OCI-LY3 (cell line): ENCODE measurements around the gene EEF2.

ENCODE experiments used
- H2AFZ ChIP-seq: fragments of 200-600, 300-600 bp; shearing (Covaris generic); 2 replicates; pipeline ENCODE4 v1.6.0; 2014; ENCODE audit warnings: antibody characterized with exemption, low read depth, low read length
- H3K27ac ChIP-seq: fragments of 200-600, 300-600 bp; sonication (generic); 2 replicates; pipeline ENCODE4 v1.5.1; 2014; ENCODE audit warnings: mild to moderate bottlenecking, low read length, moderate library complexity, mixed read lengths
- H3K27me3 ChIP-seq: fragments of 200-600, 300-600 bp; sonication (generic); 2 replicates; pipeline ENCODE4 v1.6.1; 2014; ENCODE audit warnings: low read depth, low read length, mixed read lengths
- H3K36me3 ChIP-seq: fragments of 200-600, 300-600 bp; sonication (generic); replicated peaks from 2 replicates; pipeline ENCODE3; 2014; ENCODE audit warnings: low read depth, low read length, mixed read lengths
- H3K4me1 ChIP-seq: fragments of 300-600, 200-600 bp; sonication (generic); 2 replicates; pipeline ENCODE4 v1.6.1; 2014; ENCODE audit warnings: low read length, mixed read lengths
- H3K4me2 ChIP-seq: fragments of 200-600, 300-600 bp; sonication (generic); 2 replicates; pipeline ENCODE4 v1.6.1; 2014; ENCODE audit warnings: low read length, mixed read lengths
- H3K4me3 ChIP-seq: fragments of 300-600, 200-600 bp; sonication (generic); 2 replicates; pipeline ENCODE4 v1.5.1; 2014; ENCODE audit warnings: antibody characterized with exemption, mild to moderate bottlenecking, low read length, moderate library complexity
- H3K79me2 ChIP-seq: fragments of 300-600, 200-600 bp; shearing (Covaris generic); 2 replicates; pipeline ENCODE4 v1.6.1; 2014; ENCODE audit warnings: mild to moderate bottlenecking, low read length, mixed read lengths
- H3K9ac ChIP-seq: fragments of 300-600, 200-600 bp; shearing (Covaris generic); 2 replicates; pipeline ENCODE4 v1.6.0; 2014; ENCODE audit warnings: mild to moderate bottlenecking, low read length, moderate library complexity
- H3K9me3 ChIP-seq: fragments of 200-600, 300-600 bp; shearing (Covaris generic); 2 replicates; pipeline ENCODE4 v1.6.1; 2014; ENCODE audit warnings: low read length, mixed read lengths; ENCODE audit not compliant: insufficient read depth
- H4K20me1 ChIP-seq: fragments of 200-600, 300-600 bp; sonication (generic); 2 replicates; pipeline ENCODE4 v1.6.1; 2016; ENCODE audit warnings: low read length, mixed read lengths; ENCODE audit not compliant: insufficient read depth
- EZH2phosphoT487 ChIP-seq: fragments of 200-600 bp; shearing (Covaris generic); IDR thresholded peaks from 2 replicates; pipeline ENCODE4 v1.6.1; 2018; ENCODE audit warnings: antibody characterized with exemption, mixed run types, low read depth
- TF ChIP-seq, protein P1 (sequence below): fragments of 200-600, 300-600 bp; sonication (generic); IDR thresholded peaks from 2 replicates; pipeline ENCODE4 v1.5.1; 2014; ENCODE audit warnings: antibody characterized with exemption, low read length, low read depth

The EEF2 gene

GRCh38 chr19:4023600-4024398, 38.5 kb upstream of the EEF2 start:
- no peak for TF ChIP-seq EZH2phosphoT487
- TF ChIP-seq, protein P1, sequence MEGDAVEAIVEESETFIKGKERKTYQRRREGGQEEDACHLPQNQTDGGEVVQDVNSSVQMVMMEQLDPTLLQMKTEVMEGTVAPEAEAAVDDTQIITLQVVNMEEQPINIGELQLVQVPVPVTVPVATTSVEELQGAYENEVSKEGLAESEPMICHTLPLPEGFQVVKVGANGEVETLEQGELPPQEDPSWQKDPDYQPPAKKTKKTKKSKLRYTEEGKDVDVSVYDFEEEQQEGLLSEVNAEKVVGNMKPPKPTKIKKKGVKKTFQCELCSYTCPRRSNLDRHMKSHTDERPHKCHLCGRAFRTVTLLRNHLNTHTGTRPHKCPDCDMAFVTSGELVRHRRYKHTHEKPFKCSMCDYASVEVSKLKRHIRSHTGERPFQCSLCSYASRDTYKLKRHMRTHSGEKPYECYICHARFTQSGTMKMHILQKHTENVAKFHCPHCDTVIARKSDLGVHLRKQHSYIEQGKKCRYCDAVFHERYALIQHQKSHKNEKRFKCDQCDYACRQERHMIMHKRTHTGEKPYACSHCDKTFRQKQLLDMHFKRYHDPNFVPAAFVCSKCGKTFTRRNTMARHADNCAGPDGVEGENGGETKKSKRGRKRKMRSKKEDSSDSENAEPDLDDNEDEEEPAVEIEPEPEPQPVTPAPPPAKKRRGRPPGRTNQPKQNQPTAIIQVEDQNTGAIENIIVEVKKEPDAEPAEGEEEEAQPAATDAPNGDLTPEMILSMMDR: no peak
- Histone ChIP-seq H3K79me2 (peaks cover 34% of the 10 kb centered on the region), H2AFZ (no peak overlapping the region), H3K9me3 (no peaks in the 10 kb centered on the region), H3K27me3 (no peaks in the 10 kb centered on the region), H3K36me3 (peaks cover 24% of the 10 kb centered on the region), H3K4me2 (no peak overlapping the region), H4K20me1 (peaks cover 3% of the 10 kb centered on the region; the same call in 1 of the 2 replicates), H3K27ac (no peak overlapping the region), H3K4me3 (no peak overlapping the region), H3K9ac (no peak overlapping the region), H3K4me1 (no peaks in the 10 kb centered on the region)

- TF ChIP-seq, protein P1: no peak
- TF ChIP-seq EZH2phosphoT487: no peak
- Histone ChIP-seq H3K27ac (no peak overlapping the region), H3K9me3 (no peaks in the 10 kb centered on the region), H3K4me3 (no peak overlapping the region), H3K4me1 (no peaks in the 10 kb centered on the region), H3K36me3 (peaks cover 19% of the 10 kb centered on the region), H3K79me2 (peaks cover 56% of the 10 kb centered on the region), H3K9ac (no peak overlapping the region), H3K4me2 (no peak overlapping the region), H4K20me1 (peaks cover 6% of the 10 kb centered on the region; the same call in 1 of the 2 replicates), H2AFZ (no peak overlapping the region), H3K27me3 (no peaks in the 10 kb centered on the region)
These were observed 34.3 kb upstream of the EEF2 start for GRCh38 chr19:4019578-4019977.

- peaks cover 6% of the 10 kb centered on the region; the same call in 1 of the 2 replicates for H4K20me1 ChIP-seq
- no peak overlapping the region for H3K4me3 ChIP-seq
- H3K4me1 ChIP-seq: no peaks in the 10 kb centered on the region
- H3K36me3 ChIP-seq: peaks cover 19% of the 10 kb centered on the region
- no peaks in the 10 kb centered on the region for H3K27me3 ChIP-seq
- H3K27ac ChIP-seq: no peak overlapping the region
- H2AFZ ChIP-seq: no peak overlapping the region
- no peak overlapping the region for H3K9ac ChIP-seq
- no peak overlapping the region for H3K4me2 ChIP-seq
- H3K79me2 ChIP-seq: peaks cover 56% of the 10 kb centered on the region
- H3K9me3 ChIP-seq: no peaks in the 10 kb centered on the region
- TF ChIP-seq EZH2phosphoT487: no peak
These were observed 33.7 kb upstream of the EEF2 start for GRCh38 chr19:4018775-4019504.

GRCh38 chr19:4018140-4018613, 32.9 kb upstream of the EEF2 start:
- Histone ChIP-seq H3K27ac (no peak overlapping the region), H3K9ac (no peak overlapping the region), H3K79me2 (peaks cover 50% of the 10 kb centered on the region), H3K36me3 (peaks cover 20% of the 10 kb centered on the region), H3K4me3 (no peak overlapping the region), H3K4me1 (no peaks in the 10 kb centered on the region), H4K20me1 (peaks cover 6% of the 10 kb centered on the region; the same call in 1 of the 2 replicates), H3K9me3 (no peaks in the 10 kb centered on the region), H2AFZ (no peak overlapping the region), H3K27me3 (no peaks in the 10 kb centered on the region), H3K4me2 (no peak overlapping the region)
- TF ChIP-seq, protein P1: no peak
- TF ChIP-seq EZH2phosphoT487: no peak
